ENCODE measurements around the gene CDK5R1.

Gene CDK5R1

DNA sequence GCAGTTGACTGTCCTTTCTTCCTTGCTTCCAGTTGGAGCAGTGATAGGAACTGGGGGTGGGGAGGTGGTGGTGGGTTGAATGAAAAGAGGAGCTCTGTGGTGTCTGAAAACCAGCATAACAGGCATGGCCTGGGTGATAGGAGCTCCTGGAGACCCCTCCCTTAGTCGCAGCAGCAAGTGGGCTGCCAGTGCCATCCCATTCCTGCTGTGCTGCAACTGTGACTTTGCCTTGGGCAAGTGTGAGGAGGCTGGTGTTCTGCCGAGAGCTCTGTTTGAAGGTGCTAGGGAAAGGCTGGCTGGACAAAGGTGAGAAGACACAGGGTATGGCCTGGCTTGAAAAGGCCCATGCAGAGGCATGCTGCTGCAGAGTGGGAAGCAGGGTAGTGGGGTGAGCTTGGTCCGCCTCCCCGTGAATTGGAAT lies 2.7 kb upstream of the CDK5R1 start:
- Histone ChIP-seq H3K4me3 (ENCODE audit: severe bottlenecking) (no peak overlapping the region), H3K9me3 (ENCODE audit: severe bottlenecking) (no peaks in the 10 kb centered on the region), H3K27ac (ENCODE audit: poor library complexity, severe bottlenecking) (no peak overlapping the region), H3K36me3 (ENCODE audit: low read depth) (peaks cover 28% of the 10 kb centered on the region), H3K27me3 (ENCODE audit: insufficient read depth, poor library complexity, severe bottlenecking) (no peaks in the 10 kb centered on the region), H3K4me1 (ENCODE audit: insufficient read depth, poor library complexity, severe bottlenecking) (no peaks in the 10 kb centered on the region)
- DNase-seq (ENCODE audit: low spot score) (no peak), ATAC-seq (ENCODE audit: low read depth) (no peak)
- TF ChIP-seq, protein P1, sequence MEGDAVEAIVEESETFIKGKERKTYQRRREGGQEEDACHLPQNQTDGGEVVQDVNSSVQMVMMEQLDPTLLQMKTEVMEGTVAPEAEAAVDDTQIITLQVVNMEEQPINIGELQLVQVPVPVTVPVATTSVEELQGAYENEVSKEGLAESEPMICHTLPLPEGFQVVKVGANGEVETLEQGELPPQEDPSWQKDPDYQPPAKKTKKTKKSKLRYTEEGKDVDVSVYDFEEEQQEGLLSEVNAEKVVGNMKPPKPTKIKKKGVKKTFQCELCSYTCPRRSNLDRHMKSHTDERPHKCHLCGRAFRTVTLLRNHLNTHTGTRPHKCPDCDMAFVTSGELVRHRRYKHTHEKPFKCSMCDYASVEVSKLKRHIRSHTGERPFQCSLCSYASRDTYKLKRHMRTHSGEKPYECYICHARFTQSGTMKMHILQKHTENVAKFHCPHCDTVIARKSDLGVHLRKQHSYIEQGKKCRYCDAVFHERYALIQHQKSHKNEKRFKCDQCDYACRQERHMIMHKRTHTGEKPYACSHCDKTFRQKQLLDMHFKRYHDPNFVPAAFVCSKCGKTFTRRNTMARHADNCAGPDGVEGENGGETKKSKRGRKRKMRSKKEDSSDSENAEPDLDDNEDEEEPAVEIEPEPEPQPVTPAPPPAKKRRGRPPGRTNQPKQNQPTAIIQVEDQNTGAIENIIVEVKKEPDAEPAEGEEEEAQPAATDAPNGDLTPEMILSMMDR (IDR thresholded peaks at IDR 0.05; ENCODE audit: poor library complexity, severe bottlenecking), result no peak

DNA sequence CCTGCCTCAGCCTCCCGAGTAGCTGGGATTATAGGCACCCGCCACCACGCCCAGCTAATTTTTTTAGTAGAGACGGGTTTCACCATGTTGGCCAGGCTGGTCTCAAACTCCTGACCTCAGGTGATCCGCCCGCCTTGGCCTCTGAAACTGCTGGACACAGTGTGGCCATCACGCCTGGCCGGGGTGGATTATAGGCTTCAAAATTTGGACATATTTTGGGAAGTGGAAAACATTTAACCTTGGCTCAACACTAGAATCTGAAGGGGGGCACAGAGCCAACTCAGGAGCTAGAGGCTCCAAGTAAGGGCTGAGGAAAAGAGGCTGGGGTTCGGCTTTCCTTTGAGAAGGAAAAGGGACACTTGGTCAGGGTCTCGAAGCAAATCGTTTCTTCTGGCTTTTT lies 2.2 kb upstream of the CDK5R1 start:
- ATAC-seq (ENCODE audit: low read depth) (no peak), DNase-seq (ENCODE audit: low spot score) (no peak)
- Histone ChIP-seq H3K4me3 (ENCODE audit: severe bottlenecking) (no peak overlapping the region), H3K27me3 (ENCODE audit: insufficient read depth, poor library complexity, severe bottlenecking) (no peaks in the 10 kb centered on the region), H3K4me1 (ENCODE audit: insufficient read depth, poor library complexity, severe bottlenecking) (no peaks in the 10 kb centered on the region), H3K27ac (ENCODE audit: poor library complexity, severe bottlenecking) (no peak overlapping the region), H3K9me3 (ENCODE audit: severe bottlenecking) (no peaks in the 10 kb centered on the region), H3K36me3 (ENCODE audit: low read depth) (peaks cover 23% of the 10 kb centered on the region)
- TF ChIP-seq, protein P1 (IDR thresholded peaks at IDR 0.05; ENCODE audit: poor library complexity, severe bottlenecking), result no peak

DNA sequence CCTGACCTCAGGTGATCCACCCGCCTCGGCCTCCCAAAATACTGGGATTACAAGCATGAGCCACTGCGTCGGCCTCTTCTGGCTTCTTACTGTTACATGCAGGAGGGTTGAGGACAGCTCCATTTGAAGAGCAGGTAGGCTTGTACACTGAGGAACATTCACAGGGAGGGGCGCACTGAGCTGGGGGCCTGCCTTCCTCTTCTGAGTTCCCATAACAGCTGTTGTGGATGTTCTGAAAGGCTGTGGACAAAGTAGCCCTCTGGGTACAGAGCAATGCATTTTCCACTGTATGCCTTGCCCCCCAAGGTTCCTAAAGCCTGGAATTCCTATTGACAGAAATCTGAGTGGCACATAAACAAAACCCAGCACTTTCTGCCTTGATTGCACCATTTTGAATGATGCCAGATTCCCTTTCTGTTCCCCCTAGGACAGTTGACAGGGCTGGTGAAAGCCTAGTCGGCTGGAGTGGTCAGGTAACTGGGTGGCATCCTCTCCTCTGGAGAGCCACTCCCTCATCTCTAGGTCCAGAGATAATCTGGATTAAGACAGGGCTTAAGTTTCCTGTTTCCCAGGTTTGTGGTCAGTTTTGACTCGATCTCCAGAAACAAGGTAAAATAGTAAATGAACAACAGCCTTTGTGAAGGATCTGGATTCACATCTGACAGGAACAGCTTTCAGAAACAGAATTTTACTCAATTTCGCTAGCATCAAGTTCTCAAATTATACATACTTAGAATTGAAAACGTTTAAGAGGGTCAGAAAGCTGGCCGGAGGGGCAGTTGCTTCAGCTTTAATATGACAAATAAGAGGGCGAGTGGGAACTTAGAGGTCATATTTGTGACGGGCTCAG lies 1.3 kb upstream of the CDK5R1 start:
- DNase-seq (ENCODE audit: low spot score) (no peak), ATAC-seq (ENCODE audit: low read depth) (no peak)
- peak overlapping the region; percentile 66 for H3K27ac ChIP-seq (ENCODE audit: poor library complexity, severe bottlenecking)

DNA sequence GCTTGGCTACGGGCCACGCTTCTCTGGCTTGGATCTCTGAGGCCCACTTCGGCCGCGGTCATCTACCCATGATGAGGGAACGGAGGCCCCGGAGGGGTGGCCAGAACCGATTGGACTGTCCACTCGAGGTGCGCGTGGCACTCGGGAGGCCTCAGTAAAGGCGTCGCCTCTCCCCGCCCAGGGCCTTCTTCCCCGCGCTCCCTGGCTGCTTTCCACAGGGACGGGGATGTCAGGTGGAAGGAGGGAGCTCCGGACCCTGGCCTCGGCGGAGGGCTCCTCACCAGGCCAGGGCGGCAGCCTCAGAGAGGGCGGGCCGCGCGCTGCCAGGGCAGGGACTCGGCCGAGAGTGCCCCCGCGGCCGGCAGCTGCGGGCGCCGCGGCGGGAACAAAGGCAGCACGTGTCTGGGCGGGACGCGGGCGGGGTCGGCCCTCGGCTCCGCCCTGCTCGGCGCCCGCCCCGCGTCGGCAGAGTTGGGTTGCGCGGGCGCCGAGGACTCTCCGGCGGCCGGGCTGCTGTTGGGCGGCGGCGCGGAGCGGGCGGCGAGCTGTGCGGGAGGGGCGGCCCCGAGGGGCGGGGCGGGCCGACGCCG lies 587 bp upstream of the CDK5R1 start:
- TF ChIP-seq, protein P1 (IDR thresholded peaks at IDR 0.05; ENCODE audit: poor library complexity, severe bottlenecking), result no peak
- ATAC-seq (ENCODE audit: low read depth), result peak; percentile 74
- H3K4me1 ChIP-seq (ENCODE audit: insufficient read depth, poor library complexity, severe bottlenecking), result no peaks in the 10 kb centered on the region

More for the DNA sequence above, 1.3 kb upstream of the CDK5R1 start:
- H3K4me1 ChIP-seq (ENCODE audit: insufficient read depth, poor library complexity, severe bottlenecking), result no peaks in the 10 kb centered on the region
- H3K27me3 ChIP-seq (ENCODE audit: insufficient read depth, poor library complexity, severe bottlenecking), result no peaks in the 10 kb centered on the region
- H3K9me3 ChIP-seq (ENCODE audit: severe bottlenecking), result no peaks in the 10 kb centered on the region
- peaks cover 14% of the 10 kb centered on the region for H3K36me3 ChIP-seq (ENCODE audit: low read depth)
- no peak overlapping the region for H3K4me3 ChIP-seq (ENCODE audit: severe bottlenecking)
- TF ChIP-seq, protein P1 (IDR thresholded peaks at IDR 0.05; ENCODE audit: poor library complexity, severe bottlenecking), result no peak

More for the DNA sequence above, 587 bp upstream of the CDK5R1 start:
- Histone ChIP-seq H3K36me3 (ENCODE audit: low read depth) (peaks cover 13% of the 10 kb centered on the region), H3K9me3 (ENCODE audit: severe bottlenecking) (no peaks in the 10 kb centered on the region), H3K27me3 (ENCODE audit: insufficient read depth, poor library complexity, severe bottlenecking) (no peaks in the 10 kb centered on the region), H3K27ac (ENCODE audit: poor library complexity, severe bottlenecking) (peak overlapping the region; percentile 66), H3K4me3 (ENCODE audit: severe bottlenecking) (peak overlapping the region; percentile 100)
- no peak for DNase-seq (ENCODE audit: low spot score)
